Islet of Langerhans (tissue), 1 donor: ENCODE measurements around the gene CASP8.

Source experiments
- FAIRE-seq: peaks from one replicate; lab custom pipeline; 2011; peaks lifted over from hg19 to GRCh38; lab: Jason Lieb, UNC

CASP8 gene

GRCh38 chr2:201242571-201243277, 17.6 kb upstream of the CASP8 start:
- no peak for FAIRE-seq

GRCh38 chr2:201244829-201245228, 15.5 kb upstream of the CASP8 start:
- no peak for FAIRE-seq

GRCh38 chr2:201246280-201246679, 14.1 kb upstream of the CASP8 start:
- no peak for FAIRE-seq

- no peak for FAIRE-seq
Observed at GRCh38 chr2:201248288-201248844, 12.0 kb upstream of the CASP8 start.

GRCh38 chr2:201249889-201250288, 10.4 kb upstream of the CASP8 start:
- no peak for FAIRE-seq

GRCh38 chr2:201250741-201251140, 9.6 kb upstream of the CASP8 start:
- FAIRE-seq, result no peak

- FAIRE-seq, result no peak
Observed at GRCh38 chr2:201254081-201254730, 6.1 kb upstream of the CASP8 start.

GRCh38 chr2:201255408-201256033, 4.8 kb upstream of the CASP8 start:
- no peak for FAIRE-seq

GRCh38 chr2:201256082-201256481, 4.3 kb upstream of the CASP8 start:
- no peak for FAIRE-seq

- no peak for FAIRE-seq
Observed at GRCh38 chr2:201257381-201257955, 2.9 kb upstream of the CASP8 start.

- peak; percentile 17 for FAIRE-seq
Observed at GRCh38 chr2:201257956-201258665, 2.2 kb upstream of the CASP8 start.

- FAIRE-seq, result no peak
Observed at GRCh38 chr2:201258666-201259615, 1.4 kb upstream of the CASP8 start.

GRCh38 chr2:201261471-201261870, 1.1 kb downstream of the CASP8 start:
- no peak for FAIRE-seq

- no peak for FAIRE-seq
Observed at GRCh38 chr2:201261906-201262305, 1.6 kb downstream of the CASP8 start.

GRCh38 chr2:201262718-201263117, 2.4 kb downstream of the CASP8 start:
- FAIRE-seq, result no peak

- FAIRE-seq, result no peak
Observed at GRCh38 chr2:201263779-201264178, 3.4 kb downstream of the CASP8 start.

- no peak for FAIRE-seq
Observed at GRCh38 chr2:201264472-201265173, 4.3 kb downstream of the CASP8 start.

- FAIRE-seq, result no peak
Observed at GRCh38 chr2:201266629-201267028, 6.3 kb downstream of the CASP8 start.

GRCh38 chr2:201267278-201268030, 7.1 kb downstream of the CASP8 start:
- no peak for FAIRE-seq

GRCh38 chr2:201269764-201270163, 9.4 kb downstream of the CASP8 start:
- no peak for FAIRE-seq
